SU-DHL-6 (cell line): ENCODE measurements around the gene FAM20C.

Source experiments
- H2AFZ ChIP-seq: fragments of 200-600 bp; sonication (generic); 2 replicates; pipeline ENCODE4 v1.6.1; 2014; ENCODE audit warnings: low read depth, mild to moderate bottlenecking, moderate library complexity, mixed read lengths, antibody characterized with exemption, low read length; ENCODE audit not compliant: severe bottlenecking
- H3F3A ChIP-seq: fragments of 200-600 bp; shearing (Covaris generic); 2 replicates; pipeline ENCODE4 v1.6.0; 2016; ENCODE audit warnings: antibody characterized with exemption, mild to moderate bottlenecking; ENCODE audit not compliant: insufficient read depth
- H3K27ac ChIP-seq: fragments of 200-600 bp; sonication (generic); 2 replicates; pipeline ENCODE4 v1.5.1; 2016; ENCODE audit warnings: low read depth, mild to moderate bottlenecking, low read length, moderate library complexity, mixed read lengths
- H3K27me3 ChIP-seq: fragments of 200-600 bp; sonication (generic), shearing (Covaris generic); 2 replicates; pipeline ENCODE4 v1.6.0; 2014; ENCODE audit warnings: mild to moderate bottlenecking, low read length
- H3K36me3 ChIP-seq: fragments of 200-600 bp; sonication (generic); 2 replicates; pipeline ENCODE4 v1.6.1; 2014; ENCODE audit warnings: mild to moderate bottlenecking, low read length, mixed read lengths
- H3K4me2 ChIP-seq: fragments of 300-600, 200-600 bp; shearing (Covaris generic), sonication (generic); 2 replicates; pipeline ENCODE4 v1.6.0; 2014; ENCODE audit warnings: low read length, low read depth, mild to moderate bottlenecking; ENCODE audit not compliant: poor library complexity, severe bottlenecking
- H3K4me3 ChIP-seq: fragments of 200-600 bp; sonication (generic); 2 replicates; pipeline ENCODE4 v1.5.1; 2014; ENCODE audit warnings: antibody characterized with exemption, low read length, mild to moderate bottlenecking, mixed read lengths; ENCODE audit not compliant: insufficient read depth, poor library complexity, severe bottlenecking
- H3K79me2 ChIP-seq: fragments of 200-600 bp; sonication (generic); 2 replicates; pipeline ENCODE4 v1.6.1; 2014; ENCODE audit warnings: mild to moderate bottlenecking, low read length, moderate library complexity; ENCODE audit not compliant: insufficient read depth
- H3K9ac ChIP-seq: fragments of 200-600 bp; sonication (generic); 2 replicates; pipeline ENCODE4 v1.7.0; 2014; ENCODE audit warnings: mild to moderate bottlenecking, low read length
- H3K9me2 ChIP-seq: fragments of 200-600 bp; sonication (generic); replicated peaks from 2 replicates; pipeline ENCODE4 v1.6.1; 2014; ENCODE audit warnings: low read length; ENCODE audit not compliant: insufficient read depth
- H3K9me3 ChIP-seq: fragments of 200-600 bp; sonication (generic); 2 replicates; pipeline ENCODE4 v1.6.1; 2014; ENCODE audit warnings: low read length, mixed read lengths; ENCODE audit not compliant: insufficient read depth
- H4K20me1 ChIP-seq: fragments of 200-600 bp; sonication (generic); 2 replicates; pipeline ENCODE4 v1.6.1; 2014; ENCODE audit warnings: low read depth, mild to moderate bottlenecking, antibody characterized with exemption, low read length, moderate library complexity, mixed read lengths
- CTCF ChIP-seq: fragments of 200-600 bp; sonication (generic); IDR thresholded peaks from one replicate; pipeline ENCODE4 v1.5.1; 2017; ENCODE audit warnings: antibody characterized with exemption, mild to moderate bottlenecking, low read length, moderate library complexity; ENCODE audit not compliant: insufficient read depth, poor library complexity, severe bottlenecking
- EZH2phosphoT487 ChIP-seq: fragments of 200-600 bp; sonication (generic), shearing (Covaris generic); conservative IDR thresholded peaks from 2 replicates; pipeline ENCODE4 v1.6.1; 2018; ENCODE audit warnings: mild to moderate bottlenecking, antibody characterized with exemption, low read length, moderate library complexity, mixed read lengths

FAM20C gene

GRCh38 chr7:303884-304573 is 111.7 kb downstream of the FAM20C start:
- no peaks in the 10 kb centered on the region for H3K79me2 ChIP-seq
- no peaks in the 10 kb centered on the region for H3K27me3 ChIP-seq
- H3K9me3 ChIP-seq, result no peaks in the 10 kb centered on the region
- H3K9me2 ChIP-seq, result no peaks in the 10 kb centered on the region
- no peak overlapping the region for H3K9ac ChIP-seq
- TF ChIP-seq EZH2phosphoT487 (no peak), CTCF (no peak)
- H3K27ac ChIP-seq, result no peak overlapping the region
- H3K36me3 ChIP-seq, result no peaks in the 10 kb centered on the region
- no peak overlapping the region for H3K4me2 ChIP-seq
- H3F3A ChIP-seq, result no peaks in the 10 kb centered on the region
- H4K20me1 ChIP-seq, result no peaks in the 10 kb centered on the region
- H3K4me3 ChIP-seq, result no peak overlapping the region
- no peak overlapping the region for H2AFZ ChIP-seq

- Histone ChIP-seq H3K4me3 (no peak overlapping the region), H3K27me3 (no peaks in the 10 kb centered on the region), H3K9me3 (no peaks in the 10 kb centered on the region), H3K27ac (no peak overlapping the region), H2AFZ (no peak overlapping the region), H3K4me2 (no peak overlapping the region), H3K79me2 (no peaks in the 10 kb centered on the region), H3K9ac (no peak overlapping the region), H3K9me2 (no peaks in the 10 kb centered on the region), H3F3A (no peaks in the 10 kb centered on the region), H4K20me1 (no peaks in the 10 kb centered on the region), H3K36me3 (no peaks in the 10 kb centered on the region)
- TF ChIP-seq EZH2phosphoT487 (no peak), CTCF (no peak)
Observed at GRCh38 chr7:304574-305409, 112.4 kb downstream of the FAM20C start.

- no peaks in the 10 kb centered on the region for H3K9me2 ChIP-seq
- no peaks in the 10 kb centered on the region for H3K79me2 ChIP-seq
- H3K27me3 ChIP-seq, result no peaks in the 10 kb centered on the region
- no peak overlapping the region for H3K27ac ChIP-seq
- no peak overlapping the region for H3K4me3 ChIP-seq
- H3K9me3 ChIP-seq, result no peaks in the 10 kb centered on the region
- no peak for TF ChIP-seq EZH2phosphoT487
- no peak for TF ChIP-seq CTCF
- H2AFZ ChIP-seq, result no peak overlapping the region
- H3K9ac ChIP-seq, result no peak overlapping the region
- no peaks in the 10 kb centered on the region for H4K20me1 ChIP-seq
- H3K36me3 ChIP-seq, result no peaks in the 10 kb centered on the region
- no peak overlapping the region for H3K4me2 ChIP-seq
- H3F3A ChIP-seq, result no peaks in the 10 kb centered on the region
Observed at GRCh38 chr7:305410-306151, 113.2 kb downstream of the FAM20C start.
